Neural cell (in vitro differentiated cells): ENCODE results near the gene ZNF346.

Experiments
- EP300 ChIP-seq: fragments of 450-650 bp; conservative IDR thresholded peaks from 2 replicates; pipeline ENCODE4 v1.6.1; 2014; ENCODE audit warnings: antibody characterized with exemption, mild to moderate bottlenecking, moderate library complexity; ENCODE audit not compliant: poor library complexity, severe bottlenecking
- EZH2 ChIP-seq: fragments of 200-600, 300-800 bp; shearing (Covaris generic), sonication (generic); IDR thresholded peaks from 2 replicates; pipeline ENCODE4 v1.6.1; 2014; ENCODE audit warnings: antibody characterized with exemption, low read length, borderline replicate concordance, mild to moderate bottlenecking; ENCODE audit not compliant: insufficient read depth, poor library complexity, severe bottlenecking
- MXI1 ChIP-seq: fragments of 450-650 bp; conservative IDR thresholded peaks from 2 replicates; pipeline ENCODE4 v1.6.1; 2014; ENCODE audit warnings: antibody characterized with exemption, mild to moderate bottlenecking; ENCODE audit not compliant: poor library complexity, severe bottlenecking
- POLR2AphosphoS5 ChIP-seq: IDR thresholded peaks from 2 replicates; pipeline ENCODE4 v1.6.1; 2012
- RAD21 ChIP-seq: fragments of 450-650 bp; conservative IDR thresholded peaks from 2 replicates; pipeline ENCODE4 v1.6.1; 2014; ENCODE audit warnings: antibody characterized with exemption, mild to moderate bottlenecking, moderate library complexity
- REST ChIP-seq: IDR thresholded peaks from 2 replicates; pipeline ENCODE4 v1.6.1; 2012; ENCODE audit warnings: borderline replicate concordance
- SMC3 ChIP-seq: fragments of 450-650 bp; conservative IDR thresholded peaks from 2 replicates; pipeline ENCODE4 v1.6.1; 2014; ENCODE audit warnings: antibody characterized with exemption, mild to moderate bottlenecking, moderate library complexity; ENCODE audit not compliant: poor library complexity
- TAF1 ChIP-seq: IDR thresholded peaks from 2 replicates; pipeline ENCODE4 v1.6.1; 2012; ENCODE audit warnings: low read depth
- TF ChIP-seq, protein P1 (sequence below): fragments of 450-650 bp; IDR thresholded peaks from 2 replicates; pipeline ENCODE4 v1.5.1; 2014; ENCODE audit warnings: antibody characterized with exemption, mild to moderate bottlenecking, moderate library complexity; ENCODE audit not compliant: poor library complexity, severe bottlenecking

DNA sequence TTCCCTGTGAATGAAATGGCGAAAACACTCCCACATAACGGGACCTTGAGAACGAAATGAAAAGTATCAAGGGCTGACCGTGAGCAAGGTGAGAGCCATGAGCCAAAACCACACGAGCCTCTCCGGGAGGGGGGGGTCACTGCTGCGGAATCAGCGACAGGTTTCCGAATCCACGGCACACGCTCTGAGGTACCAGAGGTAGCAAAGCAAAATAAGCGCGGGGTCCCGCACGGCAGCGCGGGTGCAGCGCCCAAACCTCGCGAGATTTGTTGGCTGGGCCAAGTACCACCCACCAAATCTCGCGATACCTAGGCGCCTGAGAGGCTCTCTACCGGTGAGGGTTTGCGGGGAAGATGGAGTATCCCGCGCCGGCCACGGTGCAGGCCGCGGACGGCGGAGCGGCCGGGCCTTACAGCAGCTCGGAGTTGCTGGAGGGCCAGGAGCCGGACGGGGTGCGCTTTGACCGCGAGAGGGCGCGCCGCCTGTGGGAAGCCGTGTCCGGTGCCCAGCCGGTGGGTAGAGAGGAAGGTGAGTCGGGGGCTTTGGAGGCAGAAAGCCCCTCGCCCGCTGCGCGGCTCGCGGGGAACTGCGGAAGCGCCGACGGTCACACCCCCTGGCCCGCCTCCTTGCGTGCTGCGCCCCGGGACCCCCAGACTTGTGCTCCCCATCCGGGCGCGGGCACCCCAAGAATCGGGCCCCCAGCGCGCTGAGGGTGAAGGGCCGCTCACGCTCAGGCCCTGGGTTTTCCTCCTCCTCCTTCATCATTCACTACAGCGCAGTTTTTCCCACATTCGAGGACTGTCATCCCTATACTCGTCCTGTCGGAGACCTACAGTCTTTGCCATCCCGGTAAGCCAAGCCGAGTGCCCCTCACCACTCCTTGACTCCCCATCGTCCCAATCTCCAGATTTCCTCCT is at the start of gene ZNF346:
- TF ChIP-seq POLR2AphosphoS5 (peak; percentile 92), MXI1 (peak; percentile 76), EZH2 (no peak), REST (peak; percentile 85), EP300 (peak; percentile 37), TAF1 (peak; percentile 87), RAD21 (peak; percentile 48), SMC3 (peak; percentile 61)
- TF ChIP-seq, protein P1, sequence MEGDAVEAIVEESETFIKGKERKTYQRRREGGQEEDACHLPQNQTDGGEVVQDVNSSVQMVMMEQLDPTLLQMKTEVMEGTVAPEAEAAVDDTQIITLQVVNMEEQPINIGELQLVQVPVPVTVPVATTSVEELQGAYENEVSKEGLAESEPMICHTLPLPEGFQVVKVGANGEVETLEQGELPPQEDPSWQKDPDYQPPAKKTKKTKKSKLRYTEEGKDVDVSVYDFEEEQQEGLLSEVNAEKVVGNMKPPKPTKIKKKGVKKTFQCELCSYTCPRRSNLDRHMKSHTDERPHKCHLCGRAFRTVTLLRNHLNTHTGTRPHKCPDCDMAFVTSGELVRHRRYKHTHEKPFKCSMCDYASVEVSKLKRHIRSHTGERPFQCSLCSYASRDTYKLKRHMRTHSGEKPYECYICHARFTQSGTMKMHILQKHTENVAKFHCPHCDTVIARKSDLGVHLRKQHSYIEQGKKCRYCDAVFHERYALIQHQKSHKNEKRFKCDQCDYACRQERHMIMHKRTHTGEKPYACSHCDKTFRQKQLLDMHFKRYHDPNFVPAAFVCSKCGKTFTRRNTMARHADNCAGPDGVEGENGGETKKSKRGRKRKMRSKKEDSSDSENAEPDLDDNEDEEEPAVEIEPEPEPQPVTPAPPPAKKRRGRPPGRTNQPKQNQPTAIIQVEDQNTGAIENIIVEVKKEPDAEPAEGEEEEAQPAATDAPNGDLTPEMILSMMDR = peak; percentile 68
